Uterus (tissue), 4 donors: ENCODE data around the gene UBXN2A. TPM values are rescaled to one million over a fixed set of nuclear protein-coding genes. Genes with fewer than 3 reads are reported as not detected.

ENCODE experiments used
- DNase-seq, 2 donors: peaks; one replicate each; pipeline ENCODE4 v3.0.0-alpha.2; 2019 to 2020
- H3K27ac ChIP-seq, 2 donors: fragments of 200-600 bp; sonication (generic); 1 replicate in 1 of 2; 2 replicates in 1 of 2; pipeline ENCODE4 v1.5.1; 2016 to 2018
- H3K27me3 ChIP-seq, 2 donors: fragments of 200-600 bp; sonication (generic); one replicate each; pipeline ENCODE4 v1.5.1; 2018 to 2019; ENCODE audit warnings: control low read depth in 1 of 2
- H3K36me3 ChIP-seq, 2 donors: fragments of 200-600 bp; sonication (generic); one replicate each; pipeline ENCODE4 v1.5.1; 2019; ENCODE audit warnings: control low read depth in 1 of 2
- H3K4me1 ChIP-seq, 2 donors: fragments of 200-600 bp; sonication (generic); one replicate each; pipeline ENCODE4 v1.5.1; 2018 to 2019; ENCODE audit warnings: control low read depth in 1 of 2
- H3K4me3 ChIP-seq, 2 donors: fragments of 200-600 bp; sonication (generic); 1 replicate in 1 of 2; 2 replicates in 1 of 2; pipeline ENCODE4 v1.5.1; 2018 to 2019; ENCODE audit warnings: mild to moderate bottlenecking in 1 of 2
- H3K9me3 ChIP-seq, 2 donors: fragments of 200-600 bp; sonication (generic); one replicate each; pipeline ENCODE4 v1.5.1; 2019; ENCODE audit warnings: control low read depth in 1 of 2
- CTCF ChIP-seq, 4 experiments: fragments of 200-600 bp in 2 of 4; fragments of 450-650 bp in 2 of 4; sonication (generic) in 2 of 4; IDR thresholded peaks; one replicate each; pipeline ENCODE4 v1.5.1; 2016 to 2019; ENCODE audit warnings: antibody characterized with exemption in 4 of 4, mild to moderate bottlenecking in 2 of 4, moderate library complexity in 1 of 4
- POLR2A ChIP-seq, 2 donors: fragments of 450-650 bp; IDR thresholded peaks; one replicate each; pipeline ENCODE4 v1.6.1; 2016; ENCODE audit warnings: antibody characterized with exemption in 2 of 2, mild to moderate bottlenecking in 1 of 2, moderate library complexity in 1 of 2
- intact Hi-C: fragments of 100-400 bp; cut with DNase I; formaldehyde crosslinking; loops from one replicate; pipeline ENCODE4 v1.15.1; 2023; ENCODE audit warnings: low total_unique reads
- total RNA-seq, 4 donors: library from RNA; depleted of rRNA in 3 of 4; stranded (reverse); fragments of >200 nt in 3 of 4; gene quantifications; one replicate each; pipeline versions ENCODE4 v1.1.0 to v1.2.4, GENCODE V29; 2014 to 2023
- donor health status: DM: yes; HTN: yes; CAD: no.

The UBXN2A gene
- total RNA-seq, 4 donors from 2014 or later = 16.8 to 36.4 (median 24.2) TPM

GRCh38 chr2:24045511-24046508 is 105.5 kb downstream of the UBXN2A start:
- Histone ChIP-seq H3K27me3 (no peaks in the 10 kb centered on the region), H3K27ac (no peak overlapping the region), H3K4me1 (peaks cover 0 to 3% of the 10 kb centered on the region in 2 donors), H3K4me3 (peak overlapping the region in 1 of 2 donors; percentile 63), H3K9me3 (no peaks in the 10 kb centered on the region), H3K36me3 (no peaks in the 10 kb centered on the region)
- DNase-seq = no peak
- TF ChIP-seq CTCF (IDR thresholded peaks at IDR 0.05) (no peak), POLR2A (IDR thresholded peaks at IDR 0.05) (no peak)
- intact Hi-C loops = no loop called here

DNA sequence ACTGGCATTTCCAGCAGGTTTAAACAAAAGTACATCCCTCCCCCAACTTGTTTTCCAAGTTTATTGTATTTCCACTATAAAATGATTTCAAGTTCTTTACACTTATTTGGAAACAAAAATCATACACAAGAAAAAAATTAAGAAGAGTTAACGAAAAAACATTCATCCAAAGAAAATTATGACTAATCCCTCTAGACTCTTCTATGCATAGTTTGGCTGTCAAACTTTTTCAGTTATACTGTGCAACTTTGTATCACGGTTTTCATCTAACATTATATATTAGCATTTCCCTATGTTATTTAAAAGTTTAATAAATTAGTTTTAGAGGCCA is 106.3 kb downstream of the UBXN2A start:
- Histone ChIP-seq H3K27me3 (no peaks in the 10 kb centered on the region), H3K4me1 (peaks cover 0 to 3% of the 10 kb centered on the region in 2 donors), H3K9me3 (no peaks in the 10 kb centered on the region), H3K27ac (peak overlapping the region in 1 of 2 donors; percentile 75), H3K36me3 (no peaks in the 10 kb centered on the region), H3K4me3 (peak overlapping the region; percentile 63 to 87)
- no peak for DNase-seq
- TF ChIP-seq POLR2A (IDR thresholded peaks at IDR 0.05) (no peak), CTCF (IDR thresholded peaks at IDR 0.05) (no peak)
- intact Hi-C loops = no loop called here

GRCh38 chr2:24046930-24047702 is 106.9 kb downstream of the UBXN2A start, which contains the start of gene WDCP:
WDCP (minus strand) TSS chr2:24047391; CDS start chr2:24039494, 7,897 bp downstream.
- no peak for TF ChIP-seq CTCF (IDR thresholded peaks at IDR 0.05)
- TF ChIP-seq POLR2A (IDR thresholded peaks at IDR 0.05) = peak; percentile 56 to 75
- H3K27me3 ChIP-seq = no peaks in the 10 kb centered on the region
- no peaks in the 10 kb centered on the region for H3K9me3 ChIP-seq
- H3K27ac ChIP-seq = peak within 1 kb of the TSS; percentile 75 to 78
- DNase-seq = peak; percentile 92 to 98
- H3K36me3 ChIP-seq = no peaks in the 10 kb centered on the region
- peaks cover 0 to 3% of the 10 kb centered on the region in 2 donors for H3K4me1 ChIP-seq
- H3K4me3 ChIP-seq = peak within 1 kb of the TSS; percentile 63 to 87
- intact Hi-C loops = no loop called here

DNA sequence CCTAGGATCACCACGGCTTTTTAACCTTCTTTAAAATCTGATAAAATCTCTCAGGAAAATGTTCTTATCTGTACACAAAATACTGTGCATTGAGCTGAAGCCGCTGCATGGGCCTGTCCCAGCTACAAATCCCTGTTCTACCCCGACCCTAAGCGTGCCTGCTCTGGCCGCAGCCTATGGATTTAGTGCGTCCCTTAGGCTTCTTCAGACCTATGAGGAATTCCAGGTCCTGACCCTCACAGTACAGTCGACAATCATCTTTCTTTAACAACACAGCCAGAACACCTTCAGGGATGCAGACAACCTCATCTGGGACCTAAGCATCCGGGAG is 107.4 kb downstream of the UBXN2A start:
- no peaks in the 10 kb centered on the region for H3K9me3 ChIP-seq
- H3K4me3 ChIP-seq = peak overlapping the region; percentile 8 to 87
- no peaks in the 10 kb centered on the region for H3K27me3 ChIP-seq
- peak overlapping the region in 1 of 2 donors; percentile 75 for H3K27ac ChIP-seq
- intact Hi-C loops = no loop called here
- TF ChIP-seq CTCF (IDR thresholded peaks at IDR 0.05) = no peak
- DNase-seq = no peak
- peaks cover 0 to 3% of the 10 kb centered on the region in 2 donors for H3K4me1 ChIP-seq
- H3K36me3 ChIP-seq = no peaks in the 10 kb centered on the region
